Activated naive CD8-positive, alpha-beta T cell treated with anti-CD3 and anti-CD28 coated beads, Interleukin-2, amount 10 ng/mL, durations not matched to agents 7 days and 5 days (primary cell): Measurements from ENCODE around the gene GALR2. TPM values are rescaled to one million over a fixed set of nuclear protein-coding genes. Genes with fewer than 3 reads are reported as not detected.
A peak's percentile ranks its signal among the peaks of the same experiment; 100 is the strongest.
"Not testable (repeated sequence)": the region's sequence is repeated elsewhere in the genome, so short reads cannot be mapped to it uniquely, and the experiment has no call there.

Experiments
- ATAC-seq: fragments of 150-1000 bp; cut with Tn5 transposase; one replicate; pipeline ENCODE4 v1.10.0; 2021; ENCODE audit warnings: low read depth, moderate library complexity
- POLR2A ChIA-PET: fragments of 350-600 bp; sonication (Branson Sonifier 250); formaldehyde crosslinking; loops from one replicate; lab custom pipeline; 2021; ENCODE audit warnings: antibody characterized with exemption; lab: Charles Lee
- DNase-seq: peaks from one replicate; pipeline ENCODE4 v3.0.0; 2021
- H3K27ac Mint-ChIP-seq: one replicate; pipeline ENCODE4 v1.8.0; 2022; ENCODE audit warnings: mild to moderate bottlenecking, mixed read lengths
- H3K27me3 Mint-ChIP-seq: one replicate; pipeline ENCODE4 v1.8.0; 2022; ENCODE audit warnings: mild to moderate bottlenecking, moderate library complexity, mixed read lengths
- H3K36me3 Mint-ChIP-seq: one replicate; pipeline ENCODE4 v1.8.0; 2021; ENCODE audit warnings: mild to moderate bottlenecking, mixed read lengths
- H3K4me1 Mint-ChIP-seq: one replicate; pipeline ENCODE4 v1.8.0; 2021; ENCODE audit warnings: mixed read lengths
- H3K4me3 Mint-ChIP-seq: one replicate; pipeline ENCODE4 v1.8.0; 2022; ENCODE audit warnings: mild to moderate bottlenecking, moderate library complexity, mixed read lengths
- H3K9me3 Mint-ChIP-seq: one replicate; pipeline ENCODE4 v1.8.0; 2021; ENCODE audit warnings: mixed read lengths
- total RNA-seq, 2 experiments: library from RNA; stranded (reverse); gene quantifications; one replicate each; pipeline ENCODE4 v1.2.3, GENCODE V29; 2021

Gene GALR2
- total RNA-seq, 2 experiments from 2014 or later: not detected

DNA sequence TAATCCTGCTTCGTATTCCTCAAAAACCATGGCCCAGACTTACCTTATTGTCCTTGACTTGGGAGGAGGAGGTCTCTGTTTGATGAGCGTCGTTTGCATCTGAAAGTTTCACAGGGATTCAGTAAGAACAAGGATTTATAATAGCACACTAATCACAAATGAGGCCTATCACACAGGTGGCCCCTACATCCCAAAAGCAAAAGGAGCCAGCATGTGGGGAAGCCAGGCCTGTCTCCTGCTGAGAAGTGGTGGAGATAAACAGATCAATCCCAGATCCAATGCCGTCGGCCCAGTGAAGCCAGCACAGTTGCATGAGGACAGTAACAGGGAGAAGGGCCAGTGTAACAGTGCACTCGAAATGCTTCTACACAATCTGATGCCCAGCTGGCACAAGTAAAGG lies 34.2 kb upstream of the GALR2 start:
- peaks cover 32% of the 10 kb centered on the region for H3K36me3 Mint-ChIP-seq
- H3K4me1 Mint-ChIP-seq: peaks cover 5% of the 10 kb centered on the region
- DNase-seq (no peak), ATAC-seq (no peak)
- no peaks in the 10 kb centered on the region for H3K27me3 Mint-ChIP-seq
- POLR2A ChIA-PET: interaction anchor here (0.6 to 0.8 kb wide), 2 partner anchors 11 to 385 kb away, joined by 4 to 5 read pairs; no protein-coding TSS in a partner anchor
- no peak overlapping the region for H3K27ac Mint-ChIP-seq
- no peaks in the 10 kb centered on the region for H3K9me3 Mint-ChIP-seq
- H3K4me3 Mint-ChIP-seq: no peak overlapping the region

- H3K36me3 Mint-ChIP-seq: peaks cover 36% of the 10 kb centered on the region
- H3K4me3 Mint-ChIP-seq, H3K27me3 Mint-ChIP-seq, H3K27ac Mint-ChIP-seq, H3K9me3 Mint-ChIP-seq, DNase-seq, H3K4me1 Mint-ChIP-seq, ATAC-seq: not testable (repeated sequence)
- POLR2A ChIA-PET: interaction anchor here (0.6 kb wide), 1 partner anchor 173 kb away, joined by 4 read pairs; no protein-coding TSS in a partner anchor
Observed at GRCh38 chr17:76042868-76043267, 31.7 kb upstream of the GALR2 start.

GRCh38 chr17:76044475-76045007 lies 30.0 kb upstream of the GALR2 start:
- H3K27ac Mint-ChIP-seq, DNase-seq, ATAC-seq, H3K4me3 Mint-ChIP-seq, H3K4me1 Mint-ChIP-seq, POLR2A ChIA-PET, H3K9me3 Mint-ChIP-seq, H3K27me3 Mint-ChIP-seq: not testable (repeated sequence)
- peaks cover 30% of the 10 kb centered on the region for H3K36me3 Mint-ChIP-seq

GRCh38 chr17:76046064-76046463 lies 28.5 kb upstream of the GALR2 start:
- no peaks in the 10 kb centered on the region for H3K9me3 Mint-ChIP-seq
- POLR2A ChIA-PET: interaction anchor here (0.6 kb wide), 1 partner anchor 58 kb away, joined by 4 read pairs; no protein-coding TSS in a partner anchor
- no peak overlapping the region for H3K4me3 Mint-ChIP-seq
- ATAC-seq (no peak), DNase-seq (no peak)
- H3K27ac Mint-ChIP-seq: no peak overlapping the region
- H3K4me1 Mint-ChIP-seq: peaks cover 4% of the 10 kb centered on the region
- peaks cover 34% of the 10 kb centered on the region for H3K36me3 Mint-ChIP-seq
- no peaks in the 10 kb centered on the region for H3K27me3 Mint-ChIP-seq

- H3K27ac Mint-ChIP-seq: peak overlapping the region; percentile 30
Observed at GRCh38 chr17:76048025-76048605, 26.5 kb upstream of the GALR2 start.

DNA sequence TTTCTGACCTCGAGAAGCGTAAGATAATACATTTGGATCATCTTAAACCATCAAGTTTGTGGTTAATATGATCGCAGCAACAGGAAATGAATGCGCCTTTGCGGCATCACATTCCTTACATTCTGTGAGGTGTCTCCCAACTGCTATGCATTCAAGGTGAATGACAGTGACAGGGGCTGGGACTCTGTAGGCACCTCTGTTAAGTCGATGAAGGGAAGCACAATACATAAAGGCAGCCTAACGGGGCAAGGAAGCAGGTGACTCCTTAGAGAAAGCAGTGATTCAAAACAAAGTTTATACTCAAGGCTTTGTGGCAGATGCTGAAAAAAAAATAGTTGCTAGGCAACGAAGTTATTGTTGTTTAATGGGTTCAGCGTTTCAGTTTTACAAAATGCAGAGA lies 25.9 kb upstream of the GALR2 start:
- no peak for ATAC-seq
- H3K36me3 Mint-ChIP-seq: peaks cover 24% of the 10 kb centered on the region
- no peak overlapping the region for H3K4me3 Mint-ChIP-seq
- no peak for DNase-seq
- H3K27ac Mint-ChIP-seq: no peak overlapping the region
- no peaks in the 10 kb centered on the region for H3K9me3 Mint-ChIP-seq
- H3K27me3 Mint-ChIP-seq: no peaks in the 10 kb centered on the region
- POLR2A ChIA-PET: no interaction called here
- peaks cover 4% of the 10 kb centered on the region for H3K4me1 Mint-ChIP-seq

More at GRCh38 chr17:76048025-76048605, 26.5 kb upstream of the GALR2 start:
- Mint-ChIP-seq H3K4me3 (no peak overlapping the region), H3K36me3 (peaks cover 27% of the 10 kb centered on the region), H3K9me3 (no peaks in the 10 kb centered on the region), H3K4me1 (peaks cover 4% of the 10 kb centered on the region), H3K27me3 (no peaks in the 10 kb centered on the region)
- DNase-seq (no peak), ATAC-seq (no peak)
- POLR2A ChIA-PET: no interaction called here

DNA sequence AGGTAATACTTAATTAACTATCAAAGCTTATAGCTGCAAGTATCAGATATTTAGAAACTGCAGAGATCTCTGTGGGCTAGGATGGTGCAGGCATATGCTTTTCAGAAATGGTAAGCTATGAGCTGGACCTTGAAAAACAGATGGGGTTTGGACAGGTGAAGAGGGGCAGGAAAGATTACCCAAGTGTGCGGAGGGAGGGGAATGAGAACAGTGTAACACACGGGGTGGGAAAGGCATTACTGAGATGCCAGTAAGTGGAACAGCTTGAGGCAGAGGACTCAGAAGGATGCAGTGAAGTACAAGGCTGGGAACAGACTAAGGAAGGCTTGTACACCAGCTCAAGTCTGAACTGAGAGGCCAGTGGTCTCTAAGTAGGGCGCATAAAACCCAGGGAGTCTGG lies 25.3 kb upstream of the GALR2 start:
- Mint-ChIP-seq H3K36me3 (peaks cover 26% of the 10 kb centered on the region), H3K27me3 (no peaks in the 10 kb centered on the region), H3K9me3 (no peaks in the 10 kb centered on the region), H3K27ac (no peak overlapping the region), H3K4me1 (peaks cover 4% of the 10 kb centered on the region), H3K4me3 (no peak overlapping the region)
- ATAC-seq: no peak
- DNase-seq: no peak
- POLR2A ChIA-PET: no interaction called here

DNA sequence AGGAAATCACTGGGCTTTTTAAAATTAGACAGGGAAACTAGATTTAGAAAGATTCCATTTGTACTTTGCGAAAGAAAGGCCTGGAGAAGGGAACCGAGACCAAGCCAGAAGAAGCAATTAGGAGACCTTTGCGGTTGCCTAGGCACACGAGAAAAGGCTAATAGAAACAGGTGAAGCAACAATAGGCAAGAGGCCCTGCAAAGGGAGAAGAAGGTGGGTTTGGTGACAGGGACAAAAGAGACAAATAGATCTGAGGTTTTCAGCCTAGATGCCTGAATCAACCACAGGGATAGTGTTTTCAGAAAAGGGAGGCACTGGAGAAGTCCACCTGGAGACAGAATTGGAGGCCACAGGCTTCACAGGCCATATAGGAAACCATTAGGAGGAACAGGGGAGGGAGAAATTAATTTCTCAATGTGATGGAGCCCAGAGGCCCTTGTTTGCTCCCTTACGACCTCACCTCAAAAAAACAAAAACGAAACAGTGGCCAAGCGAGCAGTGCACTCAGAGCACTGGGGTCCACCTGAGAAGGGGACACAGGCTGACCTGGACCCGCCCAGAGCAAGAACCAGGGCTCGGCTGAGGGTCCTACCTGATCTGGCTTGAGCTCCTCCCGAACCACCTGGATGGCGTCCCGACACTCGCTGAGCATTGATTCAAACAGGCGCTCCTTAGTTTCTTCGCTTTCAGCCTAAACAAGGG lies 24.6 kb upstream of the GALR2 start:
- H3K36me3 Mint-ChIP-seq: peaks cover 25% of the 10 kb centered on the region
- H3K9me3 Mint-ChIP-seq: no peaks in the 10 kb centered on the region
- POLR2A ChIA-PET: no interaction called here
- peaks cover 4% of the 10 kb centered on the region for H3K4me1 Mint-ChIP-seq
- H3K4me3 Mint-ChIP-seq: no peak overlapping the region
- no peak overlapping the region for H3K27ac Mint-ChIP-seq
- ATAC-seq (no peak), DNase-seq (no peak)
- H3K27me3 Mint-ChIP-seq: no peaks in the 10 kb centered on the region

- no peak overlapping the region for H3K4me3 Mint-ChIP-seq
- DNase-seq (no peak), ATAC-seq (no peak)
- H3K27me3 Mint-ChIP-seq: no peaks in the 10 kb centered on the region
- H3K27ac Mint-ChIP-seq: no peak overlapping the region
- H3K4me1 Mint-ChIP-seq: peaks cover 4% of the 10 kb centered on the region
- H3K36me3 Mint-ChIP-seq: peaks cover 19% of the 10 kb centered on the region
- H3K9me3 Mint-ChIP-seq: no peaks in the 10 kb centered on the region
- POLR2A ChIA-PET: interaction anchor here (0.5 kb wide), 1 partner anchor 151 kb away, joined by 3 read pairs; no protein-coding TSS in a partner anchor
Observed at GRCh38 chr17:76050538-76051467, 23.8 kb upstream of the GALR2 start.

DNA sequence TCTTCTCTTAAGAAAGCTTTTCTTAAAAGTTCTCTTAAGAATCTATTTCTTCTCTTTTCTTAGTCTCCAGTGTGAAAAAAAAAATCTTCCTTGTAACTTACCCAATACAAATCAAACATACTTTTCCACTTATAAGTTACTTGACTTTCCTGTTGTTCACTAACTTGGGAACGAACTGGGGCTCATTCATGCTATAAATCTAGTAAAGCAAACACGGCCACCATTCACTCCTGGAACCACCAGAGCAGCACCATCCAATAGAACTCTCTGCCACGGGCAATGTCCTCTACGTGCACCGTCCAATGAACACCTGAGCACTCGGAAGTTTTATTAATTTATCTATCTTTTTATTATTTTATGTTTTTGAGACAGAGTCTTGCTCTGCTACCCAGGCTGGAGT lies 23.0 kb upstream of the GALR2 start:
- no peak for DNase-seq
- Mint-ChIP-seq H3K4me3 (no peak overlapping the region), H3K27ac (no peak overlapping the region), H3K36me3 (peaks cover 19% of the 10 kb centered on the region), H3K9me3 (no peaks in the 10 kb centered on the region), H3K27me3 (no peaks in the 10 kb centered on the region), H3K4me1 (peaks cover 4% of the 10 kb centered on the region)
- ATAC-seq: no peak
- POLR2A ChIA-PET: no interaction called here

DNA sequence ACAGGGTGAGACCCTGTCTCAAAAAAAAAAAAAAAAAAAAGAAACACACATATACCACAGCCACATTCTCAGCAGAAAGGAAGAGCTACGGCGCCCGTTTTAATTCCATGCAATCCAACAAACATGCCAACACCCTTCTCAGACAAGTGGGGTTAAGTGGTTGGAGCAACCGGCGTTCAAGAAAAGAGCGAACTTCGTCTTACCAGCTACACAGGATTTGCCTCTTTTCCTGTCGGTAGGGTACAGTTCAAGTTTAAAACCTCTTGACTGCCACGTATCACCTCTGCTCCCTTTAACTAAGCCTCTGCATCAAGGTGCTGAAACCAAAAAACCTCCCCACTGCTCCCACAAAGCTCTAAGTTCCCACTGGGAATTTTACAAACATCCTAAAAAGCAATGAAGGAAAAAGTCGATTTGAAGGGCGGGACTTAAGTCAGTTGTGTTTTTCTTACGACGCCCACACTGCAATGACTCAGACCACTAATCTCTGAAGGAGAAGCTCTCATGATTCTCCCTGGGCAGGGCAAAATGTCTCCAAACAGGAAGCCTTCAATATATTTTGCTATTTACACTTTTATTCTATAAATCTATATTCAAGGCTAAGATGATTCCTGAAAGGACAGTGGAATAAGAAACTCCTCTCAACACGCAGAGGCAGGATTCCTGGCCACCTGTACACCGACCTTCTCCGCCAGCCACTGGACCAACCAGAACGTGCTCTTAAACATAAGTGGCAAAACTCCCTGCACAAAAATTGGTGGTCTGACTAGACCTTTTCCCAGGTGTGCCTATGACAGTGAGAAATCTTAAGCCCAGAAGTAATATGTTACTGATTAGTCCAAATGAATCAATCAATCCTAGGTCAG lies 21.1 kb upstream of the GALR2 start:
- peaks cover 20% of the 10 kb centered on the region for H3K36me3 Mint-ChIP-seq

DNA sequence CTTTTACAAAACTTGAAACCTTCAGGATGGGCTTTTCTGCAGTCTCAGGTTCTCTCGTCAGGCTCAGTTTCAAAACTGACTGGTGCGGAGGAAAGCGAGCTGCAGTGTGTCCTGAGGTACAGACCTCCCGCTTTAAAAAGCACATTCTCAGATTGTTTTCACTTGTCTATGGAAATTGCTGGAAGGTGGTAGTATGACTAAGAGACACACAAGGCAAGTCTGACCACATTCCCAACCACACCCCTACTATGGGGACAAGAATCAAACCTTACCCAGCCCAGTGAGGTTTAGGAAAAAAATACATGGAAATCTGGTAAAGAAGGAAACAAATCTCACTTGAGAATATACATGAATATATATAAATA lies 20.5 kb upstream of the GALR2 start:
- POLR2A ChIA-PET: no interaction called here
- no peaks in the 10 kb centered on the region for H3K4me1 Mint-ChIP-seq
- ATAC-seq (no peak), DNase-seq (no peak)
- no peak overlapping the region for H3K4me3 Mint-ChIP-seq
- H3K27me3 Mint-ChIP-seq: no peaks in the 10 kb centered on the region
- peaks cover 26% of the 10 kb centered on the region for H3K36me3 Mint-ChIP-seq
- no peaks in the 10 kb centered on the region for H3K9me3 Mint-ChIP-seq
- H3K27ac Mint-ChIP-seq: no peak overlapping the region

More for the DNA sequence above, 21.1 kb upstream of the GALR2 start:
- DNase-seq (no peak), ATAC-seq (no peak)
- H3K4me3 Mint-ChIP-seq: no peak overlapping the region
- no peak overlapping the region for H3K27ac Mint-ChIP-seq
- no peaks in the 10 kb centered on the region for H3K27me3 Mint-ChIP-seq
- H3K4me1 Mint-ChIP-seq: no peaks in the 10 kb centered on the region
- POLR2A ChIA-PET: interaction anchor here (0.6 to 0.7 kb wide), 2 partner anchors 81 to 428 kb away, joined by 7 to 8 read pairs; no protein-coding TSS in a partner anchor
- H3K9me3 Mint-ChIP-seq: no peaks in the 10 kb centered on the region
